DOHH2 (cell line): ENCODE results near the gene GLIPR1L1.

ENCODE experiments used
- EZH2phosphoT487 ChIP-seq: fragments of 200-600 bp; sonication (generic); IDR thresholded peaks from 2 replicates; pipeline ENCODE4 v1.6.1; 2017; ENCODE audit warnings: borderline replicate concordance, mild to moderate bottlenecking, antibody characterized with exemption, low read length, moderate library complexity, mixed read lengths
- TF ChIP-seq, protein P1 (sequence below): fragments of 200-600 bp; sonication (generic); IDR thresholded peaks from one replicate; pipeline ENCODE4 v1.5.1; 2014; ENCODE audit warnings: antibody characterized with exemption, mild to moderate bottlenecking, low read depth, low read length; ENCODE audit not compliant: poor library complexity, severe bottlenecking

DNA sequence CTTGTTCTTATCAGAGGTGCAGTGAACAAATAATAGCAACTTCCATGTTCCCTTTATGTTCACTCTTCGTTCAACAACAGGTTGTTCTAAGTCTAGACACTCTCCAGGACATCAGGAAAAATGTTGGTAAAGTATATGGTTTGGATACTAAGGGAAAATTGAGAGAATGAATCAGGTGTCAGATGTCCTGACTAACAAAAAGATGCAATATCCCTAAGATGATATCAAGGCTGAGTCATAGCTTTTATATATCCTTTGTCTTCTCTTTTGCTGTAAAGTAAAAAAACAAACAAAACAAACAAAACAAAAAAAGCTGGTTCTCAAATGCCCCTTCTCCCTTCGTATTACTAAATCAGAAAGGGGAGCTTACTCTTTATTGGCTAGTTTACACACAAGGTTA, 11.1 kb downstream of the GLIPR1L1 start:
- TF ChIP-seq, protein P1, sequence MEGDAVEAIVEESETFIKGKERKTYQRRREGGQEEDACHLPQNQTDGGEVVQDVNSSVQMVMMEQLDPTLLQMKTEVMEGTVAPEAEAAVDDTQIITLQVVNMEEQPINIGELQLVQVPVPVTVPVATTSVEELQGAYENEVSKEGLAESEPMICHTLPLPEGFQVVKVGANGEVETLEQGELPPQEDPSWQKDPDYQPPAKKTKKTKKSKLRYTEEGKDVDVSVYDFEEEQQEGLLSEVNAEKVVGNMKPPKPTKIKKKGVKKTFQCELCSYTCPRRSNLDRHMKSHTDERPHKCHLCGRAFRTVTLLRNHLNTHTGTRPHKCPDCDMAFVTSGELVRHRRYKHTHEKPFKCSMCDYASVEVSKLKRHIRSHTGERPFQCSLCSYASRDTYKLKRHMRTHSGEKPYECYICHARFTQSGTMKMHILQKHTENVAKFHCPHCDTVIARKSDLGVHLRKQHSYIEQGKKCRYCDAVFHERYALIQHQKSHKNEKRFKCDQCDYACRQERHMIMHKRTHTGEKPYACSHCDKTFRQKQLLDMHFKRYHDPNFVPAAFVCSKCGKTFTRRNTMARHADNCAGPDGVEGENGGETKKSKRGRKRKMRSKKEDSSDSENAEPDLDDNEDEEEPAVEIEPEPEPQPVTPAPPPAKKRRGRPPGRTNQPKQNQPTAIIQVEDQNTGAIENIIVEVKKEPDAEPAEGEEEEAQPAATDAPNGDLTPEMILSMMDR = no peak
- TF ChIP-seq EZH2phosphoT487 = no peak
